HUES48 (cell line): ENCODE measurements around the gene TRABD2B.

Experiments
- H3K27ac ChIP-seq: one replicate; pipeline ENCODE4 v1.7.0; 2013; ENCODE audit warnings: low read depth, low read length, inconsistent platforms
- H3K27me3 ChIP-seq: 2 replicates; pipeline ENCODE4 v1.6.1; 2013; ENCODE audit warnings: mild to moderate bottlenecking, low read length; ENCODE audit not compliant: control insufficient read depth, insufficient read depth
- H3K36me3 ChIP-seq: 2 replicates; pipeline ENCODE4 v1.6.1; 2013; ENCODE audit warnings: low read length; ENCODE audit not compliant: control insufficient read depth, insufficient read depth
- H3K4me1 ChIP-seq: 2 replicates; pipeline ENCODE4 v1.6.1; 2013; ENCODE audit warnings: mild to moderate bottlenecking, low read length; ENCODE audit not compliant: control insufficient read depth, insufficient read depth
- H3K4me3 ChIP-seq: 2 replicates; pipeline ENCODE4 v1.5.1; 2013; ENCODE audit warnings: mild to moderate bottlenecking, low read depth, low read length
- H3K9ac ChIP-seq: 2 replicates; pipeline ENCODE4 v1.6.1; 2013; ENCODE audit warnings: mild to moderate bottlenecking, low read depth, low read length, moderate library complexity
- H3K9me3 ChIP-seq: 2 replicates; pipeline ENCODE4 v1.6.1; 2013; ENCODE audit warnings: low read length; ENCODE audit not compliant: control insufficient read depth, insufficient read depth

The TRABD2B gene

GRCh38 chr1:48021792-48022191, 24.6 kb upstream of the TRABD2B start:
- H3K27me3 ChIP-seq = 0 out of 2 replicates have a peak, but pooled peaks cover 7% of the 10 kb centered on the region
- H3K9ac ChIP-seq = no peak overlapping the region
- H3K36me3 ChIP-seq = no peaks in the 10 kb centered on the region
- H3K9me3 ChIP-seq = no peaks in the 10 kb centered on the region
- no peak overlapping the region for H3K27ac ChIP-seq
- H3K4me3 ChIP-seq = no peak overlapping the region
- peaks cover 5% of the 10 kb centered on the region for H3K4me1 ChIP-seq

- no peak overlapping the region for H3K27ac ChIP-seq
- H3K36me3 ChIP-seq = no peaks in the 10 kb centered on the region
- H3K9me3 ChIP-seq = no peaks in the 10 kb centered on the region
- H3K9ac ChIP-seq = no peak overlapping the region
- no peak overlapping the region for H3K4me3 ChIP-seq
- H3K27me3 ChIP-seq = no peaks in the 10 kb centered on the region
- no peaks in the 10 kb centered on the region for H3K4me1 ChIP-seq
Measured at GRCh38 chr1:48019714-48020315, 22.6 kb upstream of the TRABD2B start.

GRCh38 chr1:48018799-48019198, 21.6 kb upstream of the TRABD2B start:
- Histone ChIP-seq H3K4me1 (no peaks in the 10 kb centered on the region), H3K9me3 (no peaks in the 10 kb centered on the region)

GRCh38 chr1:48017716-48018115, 20.5 kb upstream of the TRABD2B start:
- Histone ChIP-seq H3K36me3 (no peaks in the 10 kb centered on the region), H3K9me3 (no peaks in the 10 kb centered on the region), H3K27me3 (no peaks in the 10 kb centered on the region), H3K27ac (no peak overlapping the region), H3K4me3 (no peak overlapping the region), H3K9ac (no peak overlapping the region), H3K4me1 (no peaks in the 10 kb centered on the region)

More at GRCh38 chr1:48018799-48019198, 21.6 kb upstream of the TRABD2B start:
- H3K4me3 ChIP-seq = no peak overlapping the region
- H3K9ac ChIP-seq = no peak overlapping the region
- H3K36me3 ChIP-seq = no peaks in the 10 kb centered on the region
- H3K27me3 ChIP-seq = no peaks in the 10 kb centered on the region
- H3K27ac ChIP-seq = no peak overlapping the region

GRCh38 chr1:48016515-48016914, 19.3 kb upstream of the TRABD2B start:
- Histone ChIP-seq H3K36me3 (no peaks in the 10 kb centered on the region), H3K9ac (no peak overlapping the region), H3K27ac (no peak overlapping the region), H3K4me3 (no peak overlapping the region), H3K9me3 (no peaks in the 10 kb centered on the region), H3K4me1 (no peaks in the 10 kb centered on the region), H3K27me3 (no peaks in the 10 kb centered on the region)

- Histone ChIP-seq H3K36me3 (no peaks in the 10 kb centered on the region), H3K4me3 (no peak overlapping the region), H3K9ac (no peak overlapping the region), H3K27me3 (no peaks in the 10 kb centered on the region), H3K27ac (no peak overlapping the region), H3K4me1 (no peaks in the 10 kb centered on the region), H3K9me3 (no peaks in the 10 kb centered on the region)
Measured at GRCh38 chr1:48013270-48013669, 16.1 kb upstream of the TRABD2B start.

- peaks cover 32% of the 10 kb centered on the region for H3K4me1 ChIP-seq
- H3K9ac ChIP-seq = no peak overlapping the region
- H3K4me3 ChIP-seq = no peak overlapping the region
- peaks cover 8% of the 10 kb centered on the region; the same call in 1 of the 2 replicates for H3K27me3 ChIP-seq
- H3K27ac ChIP-seq = no peak overlapping the region
- H3K9me3 ChIP-seq = no peaks in the 10 kb centered on the region
- H3K36me3 ChIP-seq = no peaks in the 10 kb centered on the region
Measured at GRCh38 chr1:48007047-48007446, 9.9 kb upstream of the TRABD2B start.

GRCh38 chr1:48006264-48006663, 9.1 kb upstream of the TRABD2B start:
- no peak overlapping the region for H3K4me3 ChIP-seq
- H3K4me1 ChIP-seq = peaks cover 40% of the 10 kb centered on the region
- H3K9me3 ChIP-seq = no peaks in the 10 kb centered on the region
- H3K27ac ChIP-seq = no peak overlapping the region
- H3K9ac ChIP-seq = no peak overlapping the region
- H3K27me3 ChIP-seq = peaks cover 8% of the 10 kb centered on the region; the same call in 1 of the 2 replicates
- H3K36me3 ChIP-seq = no peaks in the 10 kb centered on the region

GRCh38 chr1:48005253-48006117, 8.3 kb upstream of the TRABD2B start:
- H3K9ac ChIP-seq = no peak overlapping the region
- peaks cover 10% of the 10 kb centered on the region; the same call in 1 of the 2 replicates for H3K27me3 ChIP-seq
- no peak overlapping the region for H3K27ac ChIP-seq
- H3K4me3 ChIP-seq = no peak overlapping the region
- H3K9me3 ChIP-seq = no peaks in the 10 kb centered on the region
- H3K4me1 ChIP-seq = peaks cover 42% of the 10 kb centered on the region
- no peaks in the 10 kb centered on the region for H3K36me3 ChIP-seq

GRCh38 chr1:48003741-48004531, 6.8 kb upstream of the TRABD2B start:
- Histone ChIP-seq H3K36me3 (no peaks in the 10 kb centered on the region), H3K9me3 (no peaks in the 10 kb centered on the region), H3K9ac (no peak overlapping the region), H3K27ac (no peak overlapping the region), H3K4me3 (no peak overlapping the region), H3K27me3 (peaks cover 17% of the 10 kb centered on the region), H3K4me1 (peaks cover 42% of the 10 kb centered on the region)
